Caco-2 (cell line): ENCODE data around the gene UNC119. TPM values are rescaled to one million over a fixed set of nuclear protein-coding genes. Genes with fewer than 3 reads are reported as not detected.

Experiments
- BruUV-seq: library from RNA; stranded (reverse); fragments of 400-500 nt; replicated peaks from 2 replicates; lab custom pipeline; 2021; lab: Mats Ljungman, UMichigan
- CTCF ChIA-PET: fragments of 300-600 bp; sonication (Branson Sonifier 250); formaldehyde crosslinking; loops from one replicate; lab custom pipeline; 2022; ENCODE audit warnings: antibody characterized with exemption; lab: Charles Lee
- POLR2A ChIA-PET: fragments of 300-600 bp; sonication (Branson Sonifier 250); formaldehyde crosslinking; loops from one replicate; lab custom pipeline; 2022; ENCODE audit warnings: antibody characterized with exemption; lab: Charles Lee
- DNase-seq, 2 experiments: peaks; one replicate each; pipeline versions ENCODE4 v3.0.0 to v3.0.0-alpha.2; 2020 to 2022
- H3K27me3 ChIP-seq: replicated peaks from 2 replicates; pipeline ENCODE4 v1.6.0; 2011; ENCODE audit warnings: low read length; ENCODE audit not compliant: control insufficient read depth, insufficient read depth
- H3K36me3 ChIP-seq: 2 replicates; pipeline ENCODE4 v1.5.1; 2011; ENCODE audit warnings: low read length; ENCODE audit not compliant: control insufficient read depth, insufficient read depth
- H3K4me1 ChIP-seq: fragments of 250-450 bp; sonication (Bioruptor Pico); 2 replicates; pipeline ENCODE4 v1.5.1; 2020; ENCODE audit warnings: mild to moderate bottlenecking
- H3K4me3 ChIP-seq: 2 replicates; pipeline ENCODE4 v1.5.1; 2011; ENCODE audit warnings: low read depth, mild to moderate bottlenecking, control low read depth, low read length
- H3K9me3 ChIP-seq: fragments of 250-450 bp; sonication (Bioruptor Pico); 2 replicates; pipeline ENCODE4 v1.5.1; 2020; ENCODE audit warnings: mild to moderate bottlenecking, moderate library complexity
- H3K27ac Mint-ChIP-seq: one replicate; pipeline ENCODE4 v1.8.0; 2022; ENCODE audit warnings: mixed read lengths; ENCODE audit not compliant: unreplicated experiment
- H3K27me3 Mint-ChIP-seq: one replicate; pipeline ENCODE4 v1.8.0; 2022; ENCODE audit warnings: mixed read lengths; ENCODE audit not compliant: insufficient read depth, unreplicated experiment
- H3K36me3 Mint-ChIP-seq: one replicate; pipeline ENCODE4 v1.8.0; 2022; ENCODE audit warnings: mild to moderate bottlenecking, mixed read lengths; ENCODE audit not compliant: insufficient read depth, unreplicated experiment
- H3K4me1 Mint-ChIP-seq: one replicate; pipeline ENCODE4 v1.8.0; 2022; ENCODE audit warnings: low read depth, mixed read lengths; ENCODE audit not compliant: unreplicated experiment
- H3K4me3 Mint-ChIP-seq: one replicate; pipeline ENCODE4 v1.8.0; 2022; ENCODE audit warnings: mild to moderate bottlenecking, moderate library complexity, mixed read lengths; ENCODE audit not compliant: unreplicated experiment
- H3K9me3 Mint-ChIP-seq: one replicate; pipeline ENCODE4 v1.8.0; 2022; ENCODE audit warnings: mixed read lengths; ENCODE audit not compliant: unreplicated experiment
- CTCF ChIP-seq, 2 experiments: fragments of 200-600 bp in 1 of 2; IDR thresholded peaks; 1 replicate in 1 of 2; 2 replicates in 1 of 2; pipeline versions ENCODE4 v1.5.1 to v1.8.0; 2011 to 2022; ENCODE audit warnings: antibody characterized with exemption in 1 of 2, control low read depth in 1 of 2, inconsistent platforms in 1 of 2, low read depth in 1 of 2, low read length in 1 of 2, mild to moderate bottlenecking in 1 of 2, moderate library complexity in 1 of 2; ENCODE audit not compliant: insufficient read depth in 1 of 2, severe bottlenecking in 1 of 2, unreplicated experiment in 1 of 2
- intact Hi-C: fragments of 100-400 bp; cut with micrococcal nuclease; formaldehyde crosslinking; loops from one replicate; pipeline ENCODE4 v1.10.0; 2022; ENCODE audit not compliant: unreplicated experiment
- total RNA-seq: library from RNA; stranded (reverse); gene quantifications from 2 replicates; pipeline ENCODE4 v1.2.3, GENCODE V29; 2022

UNC119 gene
- total RNA-seq, 1 experiment from 2014 or later: 40.5 TPM

GRCh38 chr17:28509789-28510188 lies 42.6 kb downstream of the UNC119 start:
- Mint-ChIP-seq H3K4me1 (no peaks in the 10 kb centered on the region), H3K4me3 (no peak overlapping the region), H3K36me3 (no peaks in the 10 kb centered on the region), H3K27me3 (no peaks in the 10 kb centered on the region), H3K27ac (no peak overlapping the region), H3K9me3 (no peaks in the 10 kb centered on the region)
- Histone ChIP-seq H3K36me3 (no peaks in the 10 kb centered on the region), H3K4me1 (no peaks in the 10 kb centered on the region), H3K9me3 (peaks cover under 1% of the 10 kb centered on the region; the same call in 1 of the 2 replicates), H3K27me3 (no peaks in the 10 kb centered on the region), H3K4me3 (no peak overlapping the region)
- ChIA-PET POLR2A (no interaction called here), CTCF (no interaction called here)
- intact Hi-C loops: no loop called here
- DNase-seq: no peak
- no TSS peak for BruUV-seq
- TF ChIP-seq CTCF (IDR thresholded peaks at IDR 0.05; ENCODE audit: insufficient read depth in 1 of 2, low read depth in 1 of 2, low read length in 1 of 2, severe bottlenecking in 1 of 2, unreplicated experiment in 1 of 2): no peak

GRCh38 chr17:28508211-28508724 lies 44.2 kb downstream of the UNC119 start:
- ChIA-PET CTCF (no interaction called here), POLR2A (no interaction called here)
- no peaks in the 10 kb centered on the region for H3K9me3 Mint-ChIP-seq
- no peaks in the 10 kb centered on the region for H3K9me3 ChIP-seq
- no peaks in the 10 kb centered on the region for H3K36me3 ChIP-seq
- no peak overlapping the region for H3K4me3 Mint-ChIP-seq
- BruUV-seq: no TSS peak
- DNase-seq: no peak
- no peaks in the 10 kb centered on the region for H3K36me3 Mint-ChIP-seq
- H3K4me3 ChIP-seq: no peak overlapping the region
- no peaks in the 10 kb centered on the region for H3K4me1 Mint-ChIP-seq
- no peaks in the 10 kb centered on the region for H3K4me1 ChIP-seq
- TF ChIP-seq CTCF (IDR thresholded peaks at IDR 0.05; ENCODE audit: insufficient read depth in 1 of 2, low read depth in 1 of 2, low read length in 1 of 2, severe bottlenecking in 1 of 2, unreplicated experiment in 1 of 2): no peak
- no peaks in the 10 kb centered on the region for H3K27me3 ChIP-seq
- intact Hi-C loops: no loop called here
- H3K27me3 Mint-ChIP-seq: no peaks in the 10 kb centered on the region
- H3K27ac Mint-ChIP-seq: peak overlapping the region; percentile 11

- intact Hi-C loops: no loop called here
- Mint-ChIP-seq H3K4me1 (no peaks in the 10 kb centered on the region), H3K27me3 (no peaks in the 10 kb centered on the region), H3K4me3 (no peak overlapping the region), H3K27ac (no peak overlapping the region), H3K36me3 (no peaks in the 10 kb centered on the region), H3K9me3 (no peaks in the 10 kb centered on the region)
- POLR2A ChIA-PET: no interaction called here
- no peaks in the 10 kb centered on the region for H3K4me1 ChIP-seq
- no peak overlapping the region for H3K4me3 ChIP-seq
- CTCF ChIA-PET: no interaction called here
- no peaks in the 10 kb centered on the region for H3K9me3 ChIP-seq
- no TSS peak for BruUV-seq
- no peaks in the 10 kb centered on the region for H3K27me3 ChIP-seq
- H3K36me3 ChIP-seq: no peaks in the 10 kb centered on the region
- no peak for DNase-seq
- TF ChIP-seq CTCF (IDR thresholded peaks at IDR 0.05; ENCODE audit: insufficient read depth in 1 of 2, low read depth in 1 of 2, low read length in 1 of 2, severe bottlenecking in 1 of 2, unreplicated experiment in 1 of 2): no peak
Measured at GRCh38 chr17:28507567-28508203, 44.7 kb downstream of the UNC119 start.
